GM12878 (cell line): ENCODE data around the gene IL4. TPM values are rescaled to one million over a fixed set of nuclear protein-coding genes. Genes with fewer than 3 reads are reported as not detected.

Experiments used
- ASH2L ChIP-seq: fragments of 300-600, 200-600 bp; sonication (generic); IDR thresholded peaks from 2 replicates; pipeline ENCODE4 v1.6.1; 2017; ENCODE audit warnings: low read depth, mild to moderate bottlenecking, borderline replicate concordance
- ATF3 ChIP-seq: IDR thresholded peaks from 2 replicates; pipeline ENCODE4 v1.6.1; 2011; ENCODE audit warnings: low read depth, mild to moderate bottlenecking, low read length, moderate library complexity, borderline replicate concordance; ENCODE audit errors: extremely low read depth
- BMI1 ChIP-seq: fragments of 450-650 bp; IDR thresholded peaks from 2 replicates; pipeline ENCODE4 v1.6.1; 2016; ENCODE audit warnings: mild to moderate bottlenecking, moderate library complexity, borderline replicate concordance
- CBFB ChIP-seq: IDR thresholded peaks from 2 replicates; pipeline ENCODE4 v1.6.1; 2016; ENCODE audit warnings: antibody characterized with exemption, low read depth
- CHD4 ChIP-seq: fragments of 200-600 bp; sonication (generic); IDR thresholded peaks from 2 replicates; pipeline ENCODE4 v1.6.1; 2016; ENCODE audit warnings: mild to moderate bottlenecking
- ELK1 ChIP-seq: IDR thresholded peaks from 2 replicates; pipeline ENCODE4 v1.6.1; 2012; ENCODE audit warnings: low read depth, low read length, improper control_type of control experiment
- KDM1A ChIP-seq: fragments of 200-600 bp; sonication (generic); IDR thresholded peaks from 2 replicates; pipeline ENCODE4 v1.6.1; 2016; ENCODE audit warnings: borderline replicate concordance
- LARP7 ChIP-seq: fragments of 450-650 bp; IDR thresholded peaks from 2 replicates; pipeline ENCODE4 v1.6.1; 2017; ENCODE audit warnings: mild to moderate bottlenecking
- MEF2A ChIP-seq: IDR thresholded peaks from 2 replicates; pipeline ENCODE4 v1.6.1; 2011; ENCODE audit warnings: low read depth, mild to moderate bottlenecking, low read length, moderate library complexity; ENCODE audit not compliant: insufficient read depth
- MYC ChIP-seq: IDR thresholded peaks from 2 replicates; pipeline ENCODE4 v1.6.1; 2011; ENCODE audit warnings: mild to moderate bottlenecking, low read length, moderate library complexity, inconsistent platforms; ENCODE audit not compliant: insufficient read depth, insufficient replicate concordance, insufficient read length, severe bottlenecking
- NBN ChIP-seq: fragments of 450-650 bp; IDR thresholded peaks from 2 replicates; pipeline ENCODE4 v1.6.1; 2016
- NFIC ChIP-seq: IDR thresholded peaks from 2 replicates; pipeline ENCODE4 v1.6.1; 2012; ENCODE audit warnings: low read depth, mild to moderate bottlenecking, inconsistent platforms, low read length, moderate library complexity
- NR2C1 ChIP-seq: fragments of 450-650 bp; IDR thresholded peaks from 2 replicates; pipeline ENCODE4 v1.6.1; 2017; ENCODE audit warnings: antibody characterized with exemption, mild to moderate bottlenecking, moderate library complexity
- RAD21 ChIP-seq: IDR thresholded peaks from 2 replicates; pipeline ENCODE4 v1.6.1; 2011; ENCODE audit warnings: mild to moderate bottlenecking, low read depth, low read length, moderate library complexity; ENCODE audit not compliant: insufficient read depth
- SKIL ChIP-seq: fragments of 450-650 bp; IDR thresholded peaks from 2 replicates; pipeline ENCODE4 v1.6.1; 2017; ENCODE audit warnings: mild to moderate bottlenecking, low read depth, inconsistent platforms; ENCODE audit not compliant: poor library complexity, severe bottlenecking
- SMC3 ChIP-seq: IDR thresholded peaks from 2 replicates; pipeline ENCODE4 v1.6.1; 2011; ENCODE audit warnings: low read length, improper control_type of control experiment, borderline replicate concordance
- ZBTB11 ChIP-seq: fragments of 450-650 bp; formaldehyde crosslinking; IDR thresholded peaks from 2 replicates; pipeline ENCODE4 v1.5.0; 2022; ENCODE audit warnings: mild to moderate bottlenecking, missing genetic modification characterization
- polyA plus RNA-seq, 11 experiments: library from polyadenylated mRNA; depleted of rRNA in 4 of 11; unstranded in 6 of 11; stranded (reverse) in 5 of 11; fragments of >200 nt; fragmentation: Nextera tagmentation in 4 of 11; fragmentation: Illumina TruSeq in 1 of 11; extraction: Ambion mirVana in 4 of 11; extraction: Trizol in 1 of 11; gene quantifications; 1 replicate in 1 of 11; 2 replicates in 10 of 11; pipeline versions ENCODE4 v1.2.1 to v1.2.3, GENCODE V29; 2011 to 2016; ENCODE audit warnings: inconsistent platforms in 2 of 11, missing spikeins in 2 of 11, low read depth in 1 of 11
- total RNA-seq, 4 experiments: library from RNA; depleted of rRNA in 3 of 4; stranded (reverse); fragments of >200 nt in 3 of 4; fragmentation: Illumina TruSeq in 1 of 4; extraction: Trizol in 1 of 4; gene quantifications; 2 replicates each; pipeline versions ENCODE4 v1.2.1 to v1.2.3, GENCODE V29; 2013 to 2021
- TF ChIP-seq, protein P1 (sequence below): fragments of 450-650 bp; formaldehyde crosslinking; IDR thresholded peaks from 2 replicates; pipeline ENCODE4 v1.4.0; 2020; ENCODE audit warnings: mild to moderate bottlenecking, moderate library complexity

Gene IL4
- total and polyA plus RNA-seq, 10 of the 15 experiments (the other 5 are each of a cell fraction or from before 2014, with no cell fraction given): 0.20 to 0.80 (median 0.50) TPM; not detected in 7

- TF ChIP-seq SKIL (no peak), ZBTB11 (no peak), ELK1 (no peak; the same call in 1 of the 2 replicates), MYC (no peak), SMC3 (no peak), ATF3 (no peak), ASH2L (no peak), NR2C1 (no peak), CHD4 (no peak), NFIC (peak; percentile 78; the same call in 1 of the 2 replicates), RAD21 (no peak), KDM1A (no peak), LARP7 (no peak), NBN (no peak), BMI1 (no peak), CBFB (no peak), MEF2A (peak; percentile 97)
- TF ChIP-seq, protein P1, sequence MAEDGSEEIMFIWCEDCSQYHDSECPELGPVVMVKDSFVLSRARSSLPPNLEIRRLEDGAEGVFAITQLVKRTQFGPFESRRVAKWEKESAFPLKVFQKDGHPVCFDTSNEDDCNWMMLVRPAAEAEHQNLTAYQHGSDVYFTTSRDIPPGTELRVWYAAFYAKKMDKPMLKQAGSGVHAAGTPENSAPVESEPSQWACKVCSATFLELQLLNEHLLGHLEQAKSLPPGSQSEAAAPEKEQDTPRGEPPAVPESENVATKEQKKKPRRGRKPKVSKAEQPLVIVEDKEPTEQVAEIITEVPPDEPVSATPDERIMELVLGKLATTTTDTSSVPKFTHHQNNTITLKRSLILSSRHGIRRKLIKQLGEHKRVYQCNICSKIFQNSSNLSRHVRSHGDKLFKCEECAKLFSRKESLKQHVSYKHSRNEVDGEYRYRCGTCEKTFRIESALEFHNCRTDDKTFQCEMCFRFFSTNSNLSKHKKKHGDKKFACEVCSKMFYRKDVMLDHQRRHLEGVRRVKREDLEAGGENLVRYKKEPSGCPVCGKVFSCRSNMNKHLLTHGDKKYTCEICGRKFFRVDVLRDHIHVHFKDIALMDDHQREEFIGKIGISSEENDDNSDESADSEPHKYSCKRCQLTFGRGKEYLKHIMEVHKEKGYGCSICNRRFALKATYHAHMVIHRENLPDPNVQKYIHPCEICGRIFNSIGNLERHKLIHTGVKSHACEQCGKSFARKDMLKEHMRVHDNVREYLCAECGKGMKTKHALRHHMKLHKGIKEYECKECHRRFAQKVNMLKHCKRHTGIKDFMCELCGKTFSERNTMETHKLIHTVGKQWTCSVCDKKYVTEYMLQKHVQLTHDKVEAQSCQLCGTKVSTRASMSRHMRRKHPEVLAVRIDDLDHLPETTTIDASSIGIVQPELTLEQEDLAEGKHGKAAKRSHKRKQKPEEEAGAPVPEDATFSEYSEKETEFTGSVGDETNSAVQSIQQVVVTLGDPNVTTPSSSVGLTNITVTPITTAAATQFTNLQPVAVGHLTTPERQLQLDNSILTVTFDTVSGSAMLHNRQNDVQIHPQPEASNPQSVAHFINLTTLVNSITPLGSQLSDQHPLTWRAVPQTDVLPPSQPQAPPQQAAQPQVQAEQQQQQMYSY (CRISPR knock-in tag): no peak
Measured at GRCh38 chr5:132629230-132629944, 44.4 kb upstream of the IL4 start (continued).
